Activated CD4-positive, alpha-beta T cell treated with anti-CD3 and anti-CD28 coated beads for 36 hours (primary cell): ENCODE measurements around the gene OLFML2A. TPM values are rescaled to one million over a fixed set of nuclear protein-coding genes. Genes with fewer than 3 reads are reported as not detected.

Experiments
- ATAC-seq: fragments of 200-7000 bp; cut with Tn5 transposase; one replicate; pipeline ENCODE4 v1.10.0; 2021; ENCODE audit warnings: mild to moderate bottlenecking, moderate library complexity
- CTCF ChIA-PET: fragments of 350-600 bp; sonication (Branson Sonifier 250); formaldehyde crosslinking; loops from one replicate; lab custom pipeline; 2021; ENCODE audit warnings: antibody characterized with exemption; lab: Charles Lee
- POLR2A ChIA-PET: fragments of 350-600 bp; sonication (Branson Sonifier 250); formaldehyde crosslinking; loops from one replicate; lab custom pipeline; 2021; ENCODE audit warnings: antibody characterized with exemption, inconsistent platforms; lab: Charles Lee
- DNase-seq: peaks from one replicate; pipeline ENCODE4 v3.0.0-alpha.2; 2020
- H3K27ac Mint-ChIP-seq: one replicate; pipeline ENCODE4 v1.8.0; 2021; ENCODE audit warnings: mixed read lengths
- H3K27me3 Mint-ChIP-seq: one replicate; pipeline ENCODE4 v1.8.0; 2021; ENCODE audit warnings: mixed read lengths
- H3K36me3 Mint-ChIP-seq: one replicate; pipeline ENCODE4 v1.8.0; 2021; ENCODE audit warnings: low read depth, mixed read lengths
- H3K4me1 Mint-ChIP-seq: one replicate; pipeline ENCODE4 v1.8.0; 2021; ENCODE audit warnings: mixed read lengths
- H3K4me3 Mint-ChIP-seq: one replicate; pipeline ENCODE4 v1.8.0; 2021; ENCODE audit warnings: mild to moderate bottlenecking, moderate library complexity, mixed read lengths
- H3K9me3 Mint-ChIP-seq: one replicate; pipeline ENCODE4 v1.8.0; 2021; ENCODE audit warnings: low read depth, mixed read lengths
- intact Hi-C, 2 experiments: fragments of 100-400 bp; cut with DNase I in 1 of 2; cut with micrococcal nuclease in 1 of 2; formaldehyde crosslinking; loops; one replicate each; pipeline versions ENCODE4 v1.14.2 to v1.15.1; 2022 to 2024; cut with DNase I, micrococcal nuclease
- total RNA-seq, 2 experiments: library from RNA; stranded (reverse); gene quantifications; one replicate each; pipeline ENCODE4 v1.2.3, GENCODE V29; 2021

OLFML2A gene
- total RNA-seq, 2 experiments from 2014 or later: 0.05 TPM; not detected in 1

DNA sequence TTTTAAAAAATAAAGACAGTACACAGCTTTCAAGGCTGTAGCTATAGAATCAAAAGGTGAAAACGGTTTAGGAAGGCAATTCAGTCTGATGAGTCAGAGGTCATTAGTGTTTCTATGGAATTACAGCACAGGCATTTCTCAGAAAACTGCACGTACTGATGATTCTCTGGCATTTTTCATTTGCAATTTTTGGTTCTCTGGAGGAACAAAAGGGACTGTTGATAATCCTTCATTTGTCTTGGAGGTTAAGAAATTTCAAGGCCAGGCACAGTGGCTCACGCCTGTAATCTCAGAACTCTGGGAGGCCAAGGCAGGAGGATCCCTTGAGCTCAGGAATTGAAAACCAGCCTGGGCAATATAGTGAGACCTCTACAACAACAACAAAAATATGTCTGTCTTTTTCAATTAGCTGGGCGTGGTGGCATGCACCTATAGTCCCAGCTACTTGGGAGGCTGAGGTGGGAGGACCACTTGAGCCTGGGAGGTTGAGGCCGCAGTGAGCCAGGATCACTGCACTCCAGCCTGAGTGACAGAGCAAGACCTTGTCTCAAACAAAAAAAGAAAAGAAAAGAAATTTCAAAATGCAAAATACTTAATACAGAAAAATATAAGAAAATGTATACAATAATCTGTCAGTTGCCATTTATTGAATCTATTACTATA is 33.1 kb upstream of the OLFML2A start:
- Mint-ChIP-seq H3K27me3 (peaks cover 6% of the 10 kb centered on the region), H3K36me3 (no peaks in the 10 kb centered on the region), H3K4me3 (no peak overlapping the region), H3K4me1 (peaks cover 6% of the 10 kb centered on the region), H3K9me3 (no peaks in the 10 kb centered on the region), H3K27ac (no peak overlapping the region)
- ChIA-PET POLR2A (no interaction called here), CTCF (interaction anchor here (0.7 to 1.8 kb wide), 12 partner anchors 9 to 126 kb away, joined by 3 to 7 read pairs (median 4); partner anchors contain the start of gene NR6A1)
- no peak for DNase-seq
- intact Hi-C loops: no loop called here
- ATAC-seq: no peak

GRCh38 chr9:124747065-124747464 is 29.9 kb upstream of the OLFML2A start:
- CTCF ChIA-PET: interaction anchor here (0.8 to 1.2 kb wide), 2 partner anchors 17 to 24 kb away, joined by 3 to 5 read pairs; partner anchors contain the start of gene NR6A1
- ATAC-seq (peak; percentile 36), DNase-seq (peak; percentile 7)
- H3K27me3 Mint-ChIP-seq: peaks cover 15% of the 10 kb centered on the region
- no peak overlapping the region for H3K27ac Mint-ChIP-seq
- peaks cover 6% of the 10 kb centered on the region for H3K4me1 Mint-ChIP-seq
- POLR2A ChIA-PET: no interaction called here
- H3K9me3 Mint-ChIP-seq: no peaks in the 10 kb centered on the region
- intact Hi-C loops: no loop called here
- no peaks in the 10 kb centered on the region for H3K36me3 Mint-ChIP-seq
- no peak overlapping the region for H3K4me3 Mint-ChIP-seq

DNA sequence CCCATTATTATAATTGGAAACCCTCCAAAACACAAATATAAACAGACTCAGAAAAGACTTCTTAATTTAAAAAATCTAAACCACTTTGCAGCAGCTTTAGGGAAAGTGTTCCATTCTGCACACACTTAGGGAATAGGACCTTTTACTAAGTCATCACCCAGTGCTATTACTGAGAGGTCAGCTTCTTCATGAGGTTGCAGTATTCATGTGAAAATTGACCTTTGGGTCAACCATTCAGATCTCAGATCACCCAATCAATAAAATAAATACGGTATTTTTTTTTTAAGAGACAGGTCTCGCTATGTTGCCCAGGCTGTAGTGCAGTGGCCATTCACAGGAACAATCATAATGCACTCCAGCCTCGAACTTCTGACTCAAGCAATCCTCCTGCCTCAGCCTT is 27.6 kb upstream of the OLFML2A start:
- ATAC-seq (no peak), DNase-seq (no peak)
- ChIA-PET CTCF (interaction anchor here (0.7 to 1.0 kb wide), 2 partner anchors 12 to 1627 kb away, joined by 3 read pairs; no protein-coding TSS in a partner anchor), POLR2A (no interaction called here)
- intact Hi-C loops: no loop called here
- no peak overlapping the region for H3K4me3 Mint-ChIP-seq
- H3K27ac Mint-ChIP-seq: no peak overlapping the region
- peaks cover 25% of the 10 kb centered on the region for H3K27me3 Mint-ChIP-seq
- no peaks in the 10 kb centered on the region for H3K36me3 Mint-ChIP-seq
- H3K9me3 Mint-ChIP-seq: no peaks in the 10 kb centered on the region
- H3K4me1 Mint-ChIP-seq: peaks cover 1% of the 10 kb centered on the region

DNA sequence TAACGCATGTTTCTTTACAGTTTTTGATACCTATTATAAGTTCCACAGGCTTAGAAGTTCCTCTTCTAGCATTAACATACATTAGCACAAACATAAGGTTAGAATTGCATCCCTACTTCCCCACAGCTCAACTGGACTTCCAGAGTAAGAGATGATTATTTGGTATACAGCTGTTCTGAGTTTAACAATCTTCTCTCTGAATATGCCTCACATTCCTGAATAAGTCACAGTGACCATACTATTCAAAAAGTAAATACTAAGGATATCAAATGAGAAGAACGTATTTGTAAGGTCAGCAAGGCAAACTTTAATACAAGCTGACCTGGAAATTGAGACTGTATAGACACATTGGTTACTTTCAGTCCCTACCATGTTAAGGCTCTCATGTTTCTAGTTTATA is 27.2 kb upstream of the OLFML2A start:
- intact Hi-C loops: loop anchor here (5.0 kb wide), 1 partner anchor 132 kb away; no protein-coding TSS in a partner anchor

DNA sequence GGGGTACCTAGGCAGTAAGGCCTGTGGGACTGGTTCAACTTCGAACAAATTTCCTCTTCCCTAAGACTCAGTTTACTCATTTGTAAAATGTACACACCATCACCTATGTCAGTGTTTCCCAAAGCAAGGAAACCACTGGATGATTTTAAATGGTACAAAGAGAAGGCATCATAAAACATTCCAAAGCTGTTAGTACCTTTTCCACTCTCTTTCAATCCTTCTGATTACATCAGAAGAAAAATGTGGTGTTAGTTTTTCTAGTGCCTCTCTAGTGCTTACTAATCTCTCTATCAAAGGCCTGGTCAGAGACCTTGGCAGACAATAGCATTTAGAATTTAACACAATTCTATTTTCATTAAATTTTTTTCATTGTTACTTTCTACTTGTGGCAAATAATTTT is 24.0 kb upstream of the OLFML2A start:
- ChIA-PET POLR2A (no interaction called here), CTCF (interaction anchor here (0.6 to 2.1 kb wide), 7 partner anchors 10 to 548 kb away, joined by 3 to 6 read pairs (median 3); no protein-coding TSS in a partner anchor)
- intact Hi-C loops: loop anchor here (5.0 kb wide), 1 partner anchor 136 kb away; no protein-coding TSS in a partner anchor
- H3K27ac Mint-ChIP-seq: no peak overlapping the region
- peaks cover 13% of the 10 kb centered on the region for H3K4me1 Mint-ChIP-seq
- no peaks in the 10 kb centered on the region for H3K36me3 Mint-ChIP-seq
- no peaks in the 10 kb centered on the region for H3K9me3 Mint-ChIP-seq
- DNase-seq: no peak
- H3K4me3 Mint-ChIP-seq: no peak overlapping the region
- H3K27me3 Mint-ChIP-seq: peaks cover 45% of the 10 kb centered on the region
- no peak for ATAC-seq

More for the DNA sequence above, 27.2 kb upstream of the OLFML2A start:
- no peak for DNase-seq
- ChIA-PET POLR2A (no interaction called here), CTCF (interaction anchor here (1.0 kb wide), 1 partner anchor 12 kb away, joined by 3 read pairs; no protein-coding TSS in a partner anchor)
- H3K4me1 Mint-ChIP-seq: peaks cover 6% of the 10 kb centered on the region
- H3K4me3 Mint-ChIP-seq: no peak overlapping the region
- no peaks in the 10 kb centered on the region for H3K9me3 Mint-ChIP-seq
- no peak overlapping the region for H3K27ac Mint-ChIP-seq
- H3K27me3 Mint-ChIP-seq: peaks cover 28% of the 10 kb centered on the region
- ATAC-seq: no peak
- H3K36me3 Mint-ChIP-seq: no peaks in the 10 kb centered on the region

DNA sequence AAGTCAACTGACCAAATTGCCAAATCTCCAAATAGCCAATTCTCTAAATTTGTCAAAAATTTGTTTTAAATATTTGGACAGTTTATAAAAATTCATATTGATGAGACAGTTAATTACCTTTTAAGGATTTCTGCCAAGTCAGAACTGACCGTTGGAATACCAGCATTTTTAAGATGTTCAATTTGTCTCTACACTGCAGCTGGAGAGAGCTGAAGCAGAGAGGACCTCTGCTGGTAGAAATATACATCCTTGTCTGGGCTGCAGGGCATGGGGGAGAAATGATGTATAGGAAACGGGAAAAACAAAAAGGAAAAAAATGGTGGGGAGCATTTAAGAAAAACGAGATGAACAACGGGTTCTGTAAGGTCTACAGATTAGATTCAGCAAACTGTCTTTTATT is 22.6 kb upstream of the OLFML2A start:
- ChIA-PET CTCF (interaction anchor here (0.7 kb wide), 1 partner anchor 453 kb away, joined by 3 read pairs; no protein-coding TSS in a partner anchor), POLR2A (no interaction called here)
- Mint-ChIP-seq H3K4me3 (no peak overlapping the region), H3K27ac (no peak overlapping the region), H3K36me3 (no peaks in the 10 kb centered on the region), H3K27me3 (peaks cover 48% of the 10 kb centered on the region), H3K4me1 (peaks cover 16% of the 10 kb centered on the region), H3K9me3 (no peaks in the 10 kb centered on the region)
- DNase-seq (no peak), ATAC-seq (no peak)
- intact Hi-C loops: loop anchor here (2.0 to 5.0 kb wide), 2 partner anchors 41 to 137 kb away; no protein-coding TSS in a partner anchor

GRCh38 chr9:124755061-124755460 is 21.9 kb upstream of the OLFML2A start:
- Mint-ChIP-seq H3K27me3 (peaks cover 46% of the 10 kb centered on the region), H3K27ac (peak overlapping the region; percentile 4), H3K4me3 (no peak overlapping the region), H3K36me3 (no peaks in the 10 kb centered on the region), H3K4me1 (peaks cover 16% of the 10 kb centered on the region), H3K9me3 (no peaks in the 10 kb centered on the region)
- intact Hi-C loops: loop anchor here in 1 of 2 experiments (2.0 kb wide), 1 partner anchor 42 kb away; no protein-coding TSS in a partner anchor
- ATAC-seq: peak; percentile 90
- no peak for DNase-seq
- ChIA-PET CTCF (interaction anchor here (0.7 kb wide), 1 partner anchor 10 kb away, joined by 3 read pairs; no protein-coding TSS in a partner anchor), POLR2A (no interaction called here)

GRCh38 chr9:124756011-124756410 is 20.9 kb upstream of the OLFML2A start:
- intact Hi-C loops: no loop called here
- no peak for ATAC-seq
- ChIA-PET POLR2A (no interaction called here), CTCF (interaction anchor here (0.8 kb wide), 1 partner anchor 1332 kb away, joined by 3 read pairs; no protein-coding TSS in a partner anchor)
- H3K4me1 Mint-ChIP-seq: peaks cover 16% of the 10 kb centered on the region
- no peak overlapping the region for H3K4me3 Mint-ChIP-seq
- peaks cover 43% of the 10 kb centered on the region for H3K27me3 Mint-ChIP-seq
- no peaks in the 10 kb centered on the region for H3K36me3 Mint-ChIP-seq
- no peak for DNase-seq
- no peaks in the 10 kb centered on the region for H3K9me3 Mint-ChIP-seq
- H3K27ac Mint-ChIP-seq: no peak overlapping the region

DNA sequence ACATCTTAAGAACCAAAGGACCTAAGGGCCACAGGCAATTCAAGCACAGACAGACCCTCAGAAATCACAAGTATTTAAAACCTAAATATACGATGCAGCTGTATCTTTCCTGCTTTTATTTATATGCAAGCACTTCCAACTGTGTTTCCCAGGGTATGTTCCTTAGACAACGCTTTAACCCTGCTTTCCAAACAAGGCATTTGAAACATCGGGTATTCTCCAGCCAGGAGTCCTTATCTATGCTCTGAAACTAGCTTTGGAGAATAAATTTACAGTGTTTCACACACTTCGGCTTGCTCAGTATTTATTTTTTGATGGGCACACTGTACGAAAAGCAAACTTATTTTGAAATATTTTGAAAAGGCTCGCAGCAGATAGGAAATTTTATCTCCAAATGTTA is 19.3 kb upstream of the OLFML2A start:
- CTCF ChIA-PET: interaction anchor here (1.3 kb wide), 1 partner anchor 15 kb away, joined by 5 read pairs; no protein-coding TSS in a partner anchor
- H3K4me3 Mint-ChIP-seq: no peak overlapping the region
- H3K27ac Mint-ChIP-seq: no peak overlapping the region
- H3K36me3 Mint-ChIP-seq: no peaks in the 10 kb centered on the region
- peaks cover 48% of the 10 kb centered on the region for H3K27me3 Mint-ChIP-seq
- intact Hi-C loops: no loop called here
- ATAC-seq (no peak), DNase-seq (no peak)
- H3K9me3 Mint-ChIP-seq: no peaks in the 10 kb centered on the region
- POLR2A ChIA-PET: interaction anchor here (0.6 kb wide), 1 partner anchor 343 kb away, joined by 7 read pairs; no protein-coding TSS in a partner anchor
- peaks cover 16% of the 10 kb centered on the region for H3K4me1 Mint-ChIP-seq

GRCh38 chr9:124758061-124758460 is 18.9 kb upstream of the OLFML2A start:
- POLR2A ChIA-PET: no interaction called here
- ATAC-seq: no peak

GRCh38 chr9:124758691-124759090 is 18.2 kb upstream of the OLFML2A start:
- ATAC-seq (no peak), DNase-seq (no peak)
- Mint-ChIP-seq H3K27me3 (peaks cover 49% of the 10 kb centered on the region), H3K4me3 (no peak overlapping the region), H3K27ac (no peak overlapping the region), H3K4me1 (peaks cover 16% of the 10 kb centered on the region), H3K36me3 (no peaks in the 10 kb centered on the region), H3K9me3 (no peaks in the 10 kb centered on the region)
- intact Hi-C loops: no loop called here
- CTCF ChIA-PET: interaction anchor here (0.6 to 1.4 kb wide), 7 partner anchors 8 to 1187 kb away, joined by 3 to 5 read pairs (median 4); partner anchors contain the start of gene WDR38
- POLR2A ChIA-PET: no interaction called here

More at GRCh38 chr9:124758061-124758460, 18.9 kb upstream of the OLFML2A start:
- Mint-ChIP-seq H3K36me3 (no peaks in the 10 kb centered on the region), H3K4me3 (no peak overlapping the region), H3K27ac (no peak overlapping the region), H3K9me3 (no peaks in the 10 kb centered on the region), H3K4me1 (peaks cover 16% of the 10 kb centered on the region), H3K27me3 (peaks cover 50% of the 10 kb centered on the region)
- intact Hi-C loops: no loop called here
- DNase-seq: no peak
- CTCF ChIA-PET: interaction anchor here (0.6 to 1.4 kb wide), 4 partner anchors 9 to 238 kb away, joined by 3 to 5 read pairs (median 4); no protein-coding TSS in a partner anchor
